ENCODE data around the gene TUBB2B. TPM values are rescaled to one million over a fixed set of nuclear protein-coding genes. Genes with fewer than 3 reads are reported as not detected.

TUBB2B gene
- total and polyA plus RNA-seq, 2 donors (not counting 3 experiments of a cell fraction or from before 2014, with no cell fraction given), result 5.1 to 8.3 TPM

GRCh38 chr6:3260772-3261517, 33.5 kb upstream of the TUBB2B start:
- CTCF ChIA-PET, result interaction anchor here (1.0 to 4.4 kb wide), 3 partner anchors 9 to 135 kb away, joined by 3 to 25 read pairs (median 3); no protein-coding TSS in a partner anchor
- no TSS peak for BruUV-seq (replicated peaks)
- no peak for FAIRE-seq

More at GRCh38 chr6:3260772-3261517, 33.5 kb upstream of the TUBB2B start:
- H3K27me3 ChIP-seq (ENCODE audit: control insufficient read depth in 2 of 2, insufficient read depth in 2 of 2, low read length in 2 of 2), result peaks cover 1 to 4% of the 10 kb centered on the region in 2 experiments
- no peaks in the 10 kb centered on the region for H3K9me1 ChIP-seq (replicated peaks; ENCODE audit: control insufficient read depth, extremely low read depth, insufficient read depth, low read length)
- H3K36me3 ChIP-seq (ENCODE audit: control insufficient read depth in 2 of 2, extremely low read depth in 1 of 2, insufficient read depth in 2 of 2, low read length in 2 of 2), result peaks cover 3 to 10% of the 10 kb centered on the region in 2 experiments
- H3K9ac ChIP-seq (replicated peaks; ENCODE audit: extremely low read depth, insufficient read depth, low read length), result no peak overlapping the region
- H3K79me2 ChIP-seq (ENCODE audit: control insufficient read depth, insufficient read depth, low read length), result peaks cover 66% of the 10 kb centered on the region
- intact Hi-C loops (cut with micrococcal nuclease) (no loop called here), dilution Hi-C loops (cut with MboI; ENCODE audit: extremely low pct_ligation_motif_present, low sequenced_read_pairs) (no loop called here)
- no peak overlapping the region for H3K27ac ChIP-seq (ENCODE audit: insufficient read depth, low read depth, low read length)
- H4K20me1 ChIP-seq (replicated peaks; ENCODE audit: control insufficient read depth, extremely low read depth, insufficient read depth, low read length), result no peaks in the 10 kb centered on the region
- peak overlapping the region in 1 of 3 experiments; percentile 2 for H3K4me3 ChIP-seq (replicated peaks in 1 of 3; ENCODE audit: insufficient read depth in 1 of 3, low read depth in 1 of 3, low read length in 3 of 3)
- H3K4me2 ChIP-seq (ENCODE audit: insufficient read depth, low read length), result peak overlapping the region; percentile 24
- H2AFZ ChIP-seq (ENCODE audit: low read depth, low read length), result no peak overlapping the region
- H3K9me3 ChIP-seq (replicated peaks; ENCODE audit: control insufficient read depth, insufficient read depth, low read length), result no peaks in the 10 kb centered on the region
- POLR2A ChIA-PET, result no interaction called here
- no peak for TF ChIP-seq MAX (IDR thresholded peaks at IDR 0.05; ENCODE audit: insufficient read depth, insufficient read length)
- TF ChIP-seq POLR2A (IDR thresholded peaks at IDR 0.05; ENCODE audit: low read depth, low read length), result no peak
- no peak for TF ChIP-seq CTCF (IDR thresholded peaks at IDR 0.05; ENCODE audit: extremely low read depth in 1 of 2, insufficient read depth in 1 of 2, low read depth in 1 of 2, low read length in 2 of 2)
- TF ChIP-seq FOS (IDR thresholded peaks at IDR 0.05; ENCODE audit: borderline replicate concordance, insufficient read depth, low read length), result no peak
- no peak for TF ChIP-seq POLR2AphosphoS5 (IDR thresholded peaks at IDR 0.05; ENCODE audit: insufficient read depth, low read depth, low read length)
- no peak for TF ChIP-seq GATA2 (IDR thresholded peaks at IDR 0.05; ENCODE audit: insufficient read depth, insufficient read length, low read depth, low read length)
- no peak for TF ChIP-seq EZH2 (IDR thresholded peaks at IDR 0.05; ENCODE audit: borderline replicate concordance, low read depth, low read length, severe bottlenecking)
- TF ChIP-seq JUN (IDR thresholded peaks at IDR 0.05; ENCODE audit: borderline replicate concordance, insufficient read depth, insufficient read length, low read depth), result no peak
- TF ChIP-seq MYC (IDR thresholded peaks at IDR 0.05; ENCODE audit: low read depth, low read length), result no peak
- peaks cover 7% of the 10 kb centered on the region for H3K4me1 ChIP-seq (ENCODE audit: control insufficient read depth, extremely low read depth, insufficient read depth, low read length)
- no peak for DNase-seq (ENCODE audit: low read depth, low spot score)
